ENCODE data around the gene CEP55.
"Not testable (repeated sequence)": the region's sequence is repeated elsewhere in the genome, so short reads cannot be mapped to it uniquely, and the experiment has no call there.

CEP55 gene

GRCh38 chr10:93496322-93497041 is at the start of gene CEP55:
Gene CEP55, plus strand, starts transcription at chr10:93496612. Its CDS starts 3,440 bp downstream, at chr10:93500052.
- peak; percentile 98 for DNase-seq

- no peak for DNase-seq
Measured at GRCh38 chr10:93447019-93447418, 49.4 kb upstream of the CEP55 start.

GRCh38 chr10:93447970-93448369 is 48.4 kb upstream of the CEP55 start:
- DNase-seq = no peak

GRCh38 chr10:93451244-93451947 is 45.0 kb upstream of the CEP55 start:
- DNase-seq = no peak

- DNase-seq = no peak
Measured at GRCh38 chr10:93452143-93452542, 44.3 kb upstream of the CEP55 start.

GRCh38 chr10:93454146-93454545 is 42.3 kb upstream of the CEP55 start:
- DNase-seq = no peak

DNA sequence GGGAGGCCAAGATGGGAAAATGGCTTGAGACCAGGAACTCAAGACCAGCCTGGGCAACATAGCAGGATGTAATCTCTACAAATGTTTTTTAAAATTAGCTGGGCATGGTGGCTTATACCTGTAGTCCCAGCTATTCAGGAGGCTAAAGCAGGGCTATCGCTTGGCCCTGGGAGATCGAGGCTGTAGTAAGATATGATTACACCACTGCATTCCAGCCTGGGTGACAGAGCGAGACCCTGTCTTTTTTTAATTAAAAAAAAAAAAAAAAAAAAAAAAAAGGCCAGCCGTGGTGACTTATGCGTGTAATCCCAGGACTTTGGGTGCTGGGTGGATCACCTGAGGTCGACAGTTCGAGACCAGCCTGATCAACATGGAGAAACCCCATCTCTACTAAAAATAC is 41.7 kb upstream of the CEP55 start:
- no peak for DNase-seq

GRCh38 chr10:93456480-93456879 is 39.9 kb upstream of the CEP55 start:
- no peak for DNase-seq

DNA sequence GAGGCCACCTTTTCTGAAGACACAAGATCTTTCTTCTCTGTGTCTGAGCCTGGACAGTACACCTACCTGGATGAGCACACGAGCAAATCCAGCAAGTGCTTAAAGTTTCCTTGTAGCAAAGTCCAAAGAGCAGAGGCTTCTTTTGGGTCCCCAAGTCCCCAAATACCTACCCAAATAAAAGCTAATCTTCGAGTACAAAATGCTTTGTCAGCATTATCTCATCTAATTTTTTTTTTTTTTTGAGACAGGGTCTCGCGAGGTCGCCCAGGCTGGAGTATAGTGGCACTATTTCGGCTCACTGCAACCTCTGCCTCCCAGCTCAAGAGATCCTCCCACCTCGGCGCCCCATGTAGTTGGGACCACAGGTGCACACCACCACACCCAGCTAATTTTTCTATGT is 38.9 kb upstream of the CEP55 start:
- DNase-seq = no peak

GRCh38 chr10:93458821-93459257 is 37.6 kb upstream of the CEP55 start:
- peak; percentile 91 for DNase-seq

DNA sequence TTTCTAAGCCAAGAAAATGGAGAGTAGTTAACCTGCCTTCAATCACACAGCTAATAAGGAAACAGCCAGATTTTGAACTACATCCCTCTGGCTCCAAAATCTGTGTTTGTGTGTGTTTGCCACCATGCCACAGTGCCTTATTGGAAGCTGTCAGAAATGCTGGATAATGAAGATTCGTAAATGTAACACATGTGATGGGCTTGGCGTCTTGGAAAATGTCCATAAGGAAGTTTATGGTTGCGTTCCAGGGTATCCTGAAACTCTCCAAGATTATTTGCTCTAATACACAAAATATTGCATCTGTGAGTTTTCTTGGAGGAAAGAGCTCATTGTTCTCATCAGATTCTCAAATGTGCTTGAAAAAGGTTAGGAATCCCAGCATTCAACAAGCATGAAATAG is 36.9 kb upstream of the CEP55 start:
- no peak for DNase-seq

GRCh38 chr10:93461109-93461806 is 35.2 kb upstream of the CEP55 start:
- no peak for DNase-seq

DNA sequence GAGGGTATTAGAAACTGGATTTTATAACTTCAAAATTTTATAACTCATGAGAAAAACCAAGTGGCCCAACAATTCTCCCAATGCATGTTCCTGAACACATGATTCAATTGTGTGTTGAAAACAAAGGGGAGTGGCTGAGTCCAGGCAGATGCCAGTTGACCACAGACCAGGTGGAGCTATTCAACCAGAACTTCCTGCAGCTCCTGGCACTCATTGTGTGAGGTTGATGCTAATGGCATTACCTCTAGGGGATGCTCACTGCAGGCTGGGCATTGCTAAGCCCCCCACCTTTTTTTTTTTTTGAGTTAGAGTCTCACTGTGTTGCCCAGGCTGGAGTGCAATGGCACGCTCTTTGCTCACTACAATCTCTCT is 34.6 kb upstream of the CEP55 start:
- no peak for DNase-seq

GRCh38 chr10:93462371-93462770 is 34.0 kb upstream of the CEP55 start:
- DNase-seq = no peak

DNA sequence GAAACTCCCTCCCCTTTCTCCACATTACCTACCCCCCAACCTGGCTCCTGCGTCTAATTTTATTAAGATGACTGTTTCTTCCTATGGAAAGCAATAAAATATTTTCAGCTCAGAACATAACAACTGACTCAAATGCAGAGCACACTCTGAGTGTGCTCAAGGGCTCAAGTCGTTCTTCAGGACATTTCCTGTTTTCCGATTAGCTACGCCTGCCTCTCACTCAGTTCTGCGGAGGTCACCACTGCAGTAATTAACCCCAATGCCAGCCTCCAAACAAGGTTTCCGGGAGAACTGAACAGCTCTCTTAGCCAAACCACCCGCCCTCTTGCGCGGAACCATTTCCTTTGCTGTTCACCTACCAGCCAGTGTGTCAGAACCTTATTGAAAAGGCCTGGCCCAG is 33.5 kb upstream of the CEP55 start:
- DNase-seq = peak; percentile 49

DNA sequence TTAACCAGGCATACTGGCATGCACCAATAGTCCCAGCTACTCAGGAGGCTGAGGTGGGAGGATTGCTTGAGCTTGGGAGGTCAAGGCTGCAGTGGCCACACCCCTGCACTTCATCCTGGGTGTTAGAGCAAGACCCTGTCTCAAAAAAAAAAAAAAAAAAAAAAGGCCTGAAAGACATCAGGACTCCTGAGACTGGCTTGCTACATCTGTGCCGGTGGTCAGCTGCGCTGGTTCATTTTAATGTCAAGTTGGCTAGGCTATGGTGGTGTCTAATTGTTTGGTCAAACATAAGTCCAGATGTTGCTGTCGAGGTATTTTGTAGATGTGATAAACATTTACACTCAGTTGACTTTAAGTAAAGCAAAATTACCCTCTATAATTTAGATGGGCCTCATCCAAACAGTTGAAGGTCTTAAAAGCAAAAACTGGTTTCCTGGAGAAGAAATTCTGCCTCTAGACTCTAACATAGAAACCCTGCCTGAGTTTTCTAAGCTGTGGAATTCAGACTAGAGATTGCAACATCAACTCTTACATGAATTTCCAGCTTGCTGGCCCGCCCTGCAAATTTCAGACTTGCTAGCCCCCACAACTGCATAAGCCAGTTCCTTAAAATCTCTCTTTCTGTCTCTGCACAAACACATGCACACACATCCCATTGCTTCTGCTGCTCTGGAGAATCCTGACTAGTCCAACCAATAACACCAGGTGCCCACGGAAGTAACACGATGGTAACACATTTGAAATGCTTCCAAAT is 32.5 kb upstream of the CEP55 start:
- no peak for DNase-seq

DNA sequence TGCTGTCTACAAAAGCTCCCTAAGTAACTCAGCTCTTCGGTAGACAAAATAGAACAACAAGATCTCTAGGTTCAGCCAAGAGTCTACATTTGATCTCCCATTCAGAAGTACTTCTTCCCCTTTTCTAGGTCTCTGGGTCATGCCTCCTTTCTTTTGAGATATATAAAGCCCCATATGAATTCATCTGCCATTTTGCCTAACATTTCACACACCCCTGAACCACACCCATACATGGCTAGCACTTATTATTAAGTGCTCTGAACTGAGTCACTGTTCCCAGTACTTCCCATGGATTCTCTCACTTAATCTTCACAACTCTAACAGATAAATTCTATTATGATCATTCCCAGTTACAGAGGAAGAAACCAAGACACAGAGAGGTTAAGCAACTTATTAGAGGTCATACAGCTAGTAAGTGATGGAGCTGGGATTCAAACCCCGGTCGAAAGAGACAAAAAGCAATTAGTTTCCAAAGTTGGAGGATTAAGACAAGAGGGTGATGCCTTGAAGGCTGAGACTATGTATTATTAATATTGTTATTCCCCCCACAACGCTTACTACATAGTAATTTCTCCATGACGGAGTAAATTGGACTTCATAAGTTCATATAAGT is 31.5 kb upstream of the CEP55 start:
- DNase-seq = no peak

DNA sequence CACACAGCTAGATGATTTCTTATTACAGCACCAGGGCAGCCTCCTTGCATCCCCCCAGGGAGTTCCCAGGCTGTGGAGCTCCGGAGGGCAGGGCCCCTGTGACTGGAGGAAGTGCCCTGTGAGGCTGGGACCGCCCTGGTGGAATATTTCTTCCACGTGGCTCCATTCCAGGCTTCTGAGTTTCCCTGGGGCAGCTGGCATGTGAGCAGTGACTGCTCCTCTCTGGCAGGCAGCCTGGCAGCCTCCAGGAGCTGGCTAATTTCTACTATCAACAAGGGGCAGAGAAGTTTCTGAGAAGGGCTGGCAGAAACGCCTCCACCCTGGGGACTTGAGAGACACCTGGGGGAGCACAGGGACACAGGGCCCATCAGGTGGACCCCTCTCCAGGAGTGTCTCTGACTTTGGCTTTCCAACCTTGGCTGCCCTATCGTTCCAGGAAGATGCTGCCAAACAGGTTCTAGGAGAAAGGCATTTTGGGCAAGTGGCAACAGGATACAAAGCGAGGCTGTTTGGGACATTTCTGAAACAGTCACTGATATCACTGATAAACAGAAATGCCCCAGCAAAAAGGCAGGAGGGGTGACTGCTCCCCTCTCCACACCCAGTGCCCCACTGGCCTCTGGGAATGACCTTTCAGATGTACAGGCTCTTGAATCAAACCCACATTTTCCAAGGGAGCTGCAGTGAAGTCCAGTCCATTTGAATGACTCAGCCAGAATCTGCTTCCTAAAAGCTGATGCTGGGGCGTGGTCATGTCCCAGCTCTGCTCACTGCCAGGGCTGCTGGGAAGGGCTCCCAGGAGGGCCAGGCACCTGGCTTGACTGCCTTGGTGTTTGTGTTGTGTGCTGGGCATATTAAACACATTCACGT is 30.4 kb upstream of the CEP55 start:
- peak; percentile 81 for DNase-seq

DNA sequence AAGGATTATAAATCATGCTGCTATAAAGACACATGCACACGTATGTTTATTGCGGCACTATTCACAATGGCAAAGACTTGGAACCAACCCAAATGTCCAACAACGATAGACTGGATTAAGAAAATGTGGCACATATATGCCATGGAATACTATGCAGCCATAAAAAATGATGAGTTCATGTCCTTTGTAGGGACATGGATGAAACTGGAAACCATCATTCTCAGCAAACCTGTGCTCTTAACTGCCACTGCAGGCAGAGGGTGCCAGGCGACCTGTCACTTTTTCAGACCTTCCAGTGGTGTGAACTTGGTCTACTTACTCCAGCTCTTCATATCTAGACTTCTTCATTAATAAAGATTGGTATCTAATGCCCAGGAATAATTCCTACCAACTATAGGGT is 28.8 kb upstream of the CEP55 start:
- DNase-seq = not testable (repeated sequence)

DNA sequence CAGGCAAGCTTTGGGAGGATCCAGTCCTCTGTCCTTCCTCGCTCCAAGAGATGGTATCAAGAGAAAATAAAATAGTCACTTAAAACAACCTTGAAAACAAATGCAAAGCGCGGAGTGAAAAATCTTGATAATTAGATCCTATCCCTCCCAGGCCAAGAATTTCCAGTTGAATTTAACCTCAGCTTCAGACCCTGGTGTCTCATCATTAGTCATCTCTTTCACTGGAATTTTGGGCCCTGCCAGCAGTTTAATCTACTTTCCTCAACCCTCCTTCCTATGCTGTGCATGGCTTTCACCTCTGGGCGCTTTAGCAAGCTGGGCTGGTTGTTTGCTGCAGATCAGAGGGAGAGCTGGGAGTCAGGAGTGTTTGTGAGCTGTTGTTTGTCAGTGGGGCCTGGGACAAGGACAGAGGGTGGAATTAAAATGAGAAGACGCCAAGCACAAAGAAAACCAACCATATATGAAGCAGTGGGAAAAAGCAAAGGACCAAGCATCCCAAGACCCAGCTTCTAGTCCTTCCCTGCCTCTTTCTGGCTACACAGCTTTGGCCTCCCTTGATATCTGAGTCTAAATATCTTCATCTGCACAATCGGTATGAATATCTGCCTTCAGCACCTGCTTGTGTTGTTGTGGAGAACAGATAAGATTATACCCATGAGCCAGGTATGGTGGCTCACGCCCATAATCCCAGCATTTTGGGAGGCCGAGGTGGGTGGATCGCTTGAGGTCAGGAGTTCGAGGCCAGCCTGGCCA is 27.8 kb upstream of the CEP55 start:
- DNase-seq = no peak

- no peak for DNase-seq
Measured at GRCh38 chr10:93469454-93469853, 27.0 kb upstream of the CEP55 start.

Data from right hindlimb (tissue), 1 donor.